H9 (cell line): ENCODE measurements around the gene SEZ6. TPM values are rescaled to one million over a fixed set of nuclear protein-coding genes. Genes with fewer than 3 reads are reported as not detected.

Experiments
- DNase-seq: peaks from one replicate; pipeline ENCODE4 v3.0.0-alpha.2; 2017
- H2AFZ ChIP-seq: one replicate; pipeline ENCODE4 v1.6.1; 2013; ENCODE audit warnings: mild to moderate bottlenecking, low read length, control low read depth, moderate library complexity
- H2AK5ac ChIP-seq: 2 replicates; pipeline ENCODE4 v1.6.1; 2013; ENCODE audit warnings: low read length, control low read depth, mixed read lengths; ENCODE audit not compliant: insufficient read length
- H2BK120ac ChIP-seq: one replicate; pipeline ENCODE4 v1.6.1; 2013; ENCODE audit warnings: low read depth, mild to moderate bottlenecking, low read length, control low read depth, inconsistent platforms; ENCODE audit not compliant: poor library complexity, severe bottlenecking
- H2BK12ac ChIP-seq: 2 replicates; pipeline ENCODE4 v1.6.1; 2013; ENCODE audit warnings: low read length, control low read depth, mixed read lengths, low read depth; ENCODE audit not compliant: insufficient read length
- H2BK15ac ChIP-seq: 2 replicates; pipeline ENCODE4 v1.6.1; 2013; ENCODE audit warnings: low read depth, low read length, control low read depth
- H2BK20ac ChIP-seq: one replicate; pipeline ENCODE4 v1.6.1; 2013; ENCODE audit warnings: low read depth, mild to moderate bottlenecking, low read length, control low read depth, inconsistent platforms; ENCODE audit not compliant: poor library complexity, severe bottlenecking
- H2BK5ac ChIP-seq: 2 replicates; pipeline ENCODE4 v1.6.1; 2013; ENCODE audit warnings: low read length, control low read depth, mixed read lengths; ENCODE audit not compliant: insufficient read length
- H3K14ac ChIP-seq: 2 replicates; pipeline ENCODE4 v1.6.1; 2013; ENCODE audit warnings: low read length, control low read depth; ENCODE audit not compliant: insufficient read depth
- H3K18ac ChIP-seq: 2 replicates; pipeline ENCODE4 v1.6.1; 2013; ENCODE audit warnings: low read depth, mild to moderate bottlenecking, mixed read lengths, low read length, control low read depth; ENCODE audit not compliant: insufficient read length
- H3K23ac ChIP-seq: 2 replicates; pipeline ENCODE4 v1.6.1; 2013; ENCODE audit warnings: low read length, control low read depth, mixed read lengths, low read depth; ENCODE audit not compliant: insufficient read length
- H3K23me2 ChIP-seq: 2 replicates; pipeline ENCODE4 v1.6.1; 2013; ENCODE audit warnings: low read depth, mild to moderate bottlenecking, mixed read lengths, low read length, control low read depth; ENCODE audit not compliant: insufficient read length, poor library complexity, severe bottlenecking
- H3K27ac ChIP-seq: 2 replicates; pipeline ENCODE4 v1.5.1; 2013; ENCODE audit warnings: low read length, control low read depth, mixed read lengths, low read depth; ENCODE audit not compliant: insufficient read length
- H3K27me3 ChIP-seq: 2 replicates; pipeline ENCODE4 v1.6.1; 2013; ENCODE audit warnings: low read length, control low read depth, inconsistent platforms; ENCODE audit not compliant: insufficient read depth
- H3K4ac ChIP-seq: 2 replicates; pipeline ENCODE4 v1.6.1; 2013; ENCODE audit warnings: low read depth, mild to moderate bottlenecking, control low read depth, inconsistent platforms, low read length, moderate library complexity
- H3K4me1 ChIP-seq: 2 replicates; pipeline ENCODE4 v1.6.1; 2013; ENCODE audit warnings: low read length, control low read depth, inconsistent platforms; ENCODE audit not compliant: insufficient read depth
- H3K4me2 ChIP-seq: 2 replicates; pipeline ENCODE4 v1.6.1; 2013; ENCODE audit warnings: low read length, control low read depth, mixed read lengths; ENCODE audit not compliant: insufficient read length, insufficient read depth
- H3K56ac ChIP-seq: 2 replicates; pipeline ENCODE4 v1.6.1; 2013; ENCODE audit warnings: low read depth, mild to moderate bottlenecking, mixed read lengths, low read length, control low read depth; ENCODE audit not compliant: insufficient read length
- H3K79me1 ChIP-seq: 2 replicates; pipeline ENCODE4 v1.6.1; 2013; ENCODE audit warnings: low read depth, mild to moderate bottlenecking, moderate library complexity, low read length, control low read depth, inconsistent platforms; ENCODE audit not compliant: insufficient read depth, poor library complexity, severe bottlenecking
- H3K79me2 ChIP-seq: 2 replicates; pipeline ENCODE4 v1.6.1; 2013; ENCODE audit warnings: low read length, control low read depth, inconsistent platforms; ENCODE audit not compliant: insufficient read depth
- H3K9ac ChIP-seq: 2 replicates; pipeline ENCODE4 v1.6.1; 2013; ENCODE audit warnings: low read length, control low read depth, mixed read lengths; ENCODE audit not compliant: insufficient read length; ENCODE audit errors: extremely low read depth
- H3K9me3 ChIP-seq: one replicate; pipeline ENCODE4 v1.6.1; 2013; ENCODE audit warnings: low read depth, low read length, inconsistent platforms; ENCODE audit not compliant: control insufficient read depth
- H3T11ph ChIP-seq: one replicate; pipeline ENCODE4 v1.6.1; 2013; ENCODE audit warnings: mild to moderate bottlenecking, low read length, control low read depth, inconsistent platforms
- H4K20me1 ChIP-seq: one replicate; pipeline ENCODE4 v1.6.1; 2013; ENCODE audit not compliant: control insufficient read depth, insufficient read length, insufficient read depth
- H4K5ac ChIP-seq: 2 replicates; pipeline ENCODE4 v1.6.1; 2013; ENCODE audit warnings: low read depth, mild to moderate bottlenecking, mixed read lengths, low read length, control low read depth; ENCODE audit not compliant: insufficient read length
- H4K8ac ChIP-seq: replicated peaks from 2 replicates; pipeline ENCODE4 v1.6.1; 2013; ENCODE audit warnings: low read length, control low read depth, mixed read lengths, low read depth; ENCODE audit not compliant: insufficient read length
- H4K91ac ChIP-seq: 2 replicates; pipeline ENCODE4 v1.6.1; 2013; ENCODE audit warnings: low read depth, mild to moderate bottlenecking, moderate library complexity, mixed read lengths, low read length, control low read depth; ENCODE audit not compliant: insufficient read length
- H3K27ac Mint-ChIP-seq, 3 experiments: 2 replicates in 2 of 3; 3 replicates in 1 of 3; pipeline ENCODE4 v1.8.0; 2020 to 2021; ENCODE audit warnings: mixed read lengths in 3 of 3, mild to moderate bottlenecking in 1 of 3, moderate library complexity in 1 of 3
- H3K27me3 Mint-ChIP-seq: 2 replicates; pipeline ENCODE4 v1.8.0; 2021; ENCODE audit warnings: low read depth, mild to moderate bottlenecking, moderate library complexity, mixed read lengths
- H3K36me3 Mint-ChIP-seq, 3 experiments: 2 replicates in 2 of 3; 3 replicates in 1 of 3; pipeline ENCODE4 v1.8.0; 2020 to 2021; ENCODE audit warnings: low read depth in 3 of 3, mixed read lengths in 3 of 3; ENCODE audit not compliant: insufficient read depth in 1 of 3
- H3K4me1 Mint-ChIP-seq, 2 experiments: 2 replicates each; pipeline ENCODE4 v1.8.0; 2020; ENCODE audit warnings: mixed read lengths in 2 of 2
- H3K4me3 Mint-ChIP-seq, 2 experiments: 2 replicates in 1 of 2; 3 replicates in 1 of 2; pipeline ENCODE4 v1.8.0; 2020 to 2021; ENCODE audit warnings: mild to moderate bottlenecking in 2 of 2, mixed read lengths in 2 of 2, moderate library complexity in 1 of 2
- H3K9me3 Mint-ChIP-seq, 2 experiments: 2 replicates in 1 of 2; 3 replicates in 1 of 2; pipeline ENCODE4 v1.8.0; 2020; ENCODE audit warnings: mild to moderate bottlenecking in 2 of 2, mixed read lengths in 2 of 2, moderate library complexity in 1 of 2
- WGBS: extraction: QIAGEN DNeasy Blood & Tissue Kit; methylation state at CpG from one replicate; pipeline ENCODE4 v1.1.7; 2013; ENCODE audit warnings: missing lambda C conversion rate, low lambda C conversion rate, mixed read lengths; ENCODE audit not compliant: insufficient read length; ENCODE audit errors: extremely low coverage; 5-methylcytosine and 5-hydroxymethylcytosine counted together
- total RNA-seq: library from RNA; stranded (reverse); gene quantifications from 2 replicates; pipeline ENCODE4 v1.2.1, GENCODE V29; 2021
- TF ChIP-seq, protein P1 (sequence below): fragments of 200-600 bp; sonication (generic); conservative IDR thresholded peaks from 3 replicates; pipeline ENCODE4 v1.8.0; 2021; ENCODE audit warnings: antibody characterized with exemption, mild to moderate bottlenecking

Gene SEZ6
- total RNA-seq, 1 experiment from 2014 or later = 1.8 TPM

DNA sequence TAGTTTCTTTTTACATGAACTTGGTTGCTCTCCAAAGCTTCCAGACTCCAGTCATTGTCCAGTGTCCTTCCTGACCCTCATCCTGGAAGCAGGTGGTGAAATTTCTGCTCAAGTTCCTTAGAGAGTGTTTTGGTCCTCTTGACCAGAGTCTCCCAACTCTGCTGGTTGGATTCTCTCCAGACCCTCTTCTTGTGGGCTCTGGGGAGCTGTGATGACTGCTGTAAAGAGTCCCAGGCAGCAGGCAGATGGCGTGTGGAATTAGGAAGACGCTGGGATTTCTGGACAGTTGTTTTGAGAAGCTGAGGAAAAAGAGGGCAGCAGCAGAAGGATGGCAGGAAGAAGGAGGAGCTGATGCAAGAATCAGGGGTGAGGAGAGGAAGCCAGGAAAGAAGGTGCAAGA lies 1.6 kb upstream of the SEZ6 start:
- TF ChIP-seq, protein P1, sequence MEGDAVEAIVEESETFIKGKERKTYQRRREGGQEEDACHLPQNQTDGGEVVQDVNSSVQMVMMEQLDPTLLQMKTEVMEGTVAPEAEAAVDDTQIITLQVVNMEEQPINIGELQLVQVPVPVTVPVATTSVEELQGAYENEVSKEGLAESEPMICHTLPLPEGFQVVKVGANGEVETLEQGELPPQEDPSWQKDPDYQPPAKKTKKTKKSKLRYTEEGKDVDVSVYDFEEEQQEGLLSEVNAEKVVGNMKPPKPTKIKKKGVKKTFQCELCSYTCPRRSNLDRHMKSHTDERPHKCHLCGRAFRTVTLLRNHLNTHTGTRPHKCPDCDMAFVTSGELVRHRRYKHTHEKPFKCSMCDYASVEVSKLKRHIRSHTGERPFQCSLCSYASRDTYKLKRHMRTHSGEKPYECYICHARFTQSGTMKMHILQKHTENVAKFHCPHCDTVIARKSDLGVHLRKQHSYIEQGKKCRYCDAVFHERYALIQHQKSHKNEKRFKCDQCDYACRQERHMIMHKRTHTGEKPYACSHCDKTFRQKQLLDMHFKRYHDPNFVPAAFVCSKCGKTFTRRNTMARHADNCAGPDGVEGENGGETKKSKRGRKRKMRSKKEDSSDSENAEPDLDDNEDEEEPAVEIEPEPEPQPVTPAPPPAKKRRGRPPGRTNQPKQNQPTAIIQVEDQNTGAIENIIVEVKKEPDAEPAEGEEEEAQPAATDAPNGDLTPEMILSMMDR = no peak
- Histone ChIP-seq H2BK15ac (no peak overlapping the region), H2AK5ac (no peak overlapping the region), H3K27ac (no peak overlapping the region), H4K8ac (no peak overlapping the region), H4K91ac (no peak overlapping the region), H3K79me1 (no peaks in the 10 kb centered on the region), H3T11ph (no peak overlapping the region), H2BK5ac (no peak overlapping the region), H3K4me1 (peaks cover 24% of the 10 kb centered on the region), H3K4ac (no peak overlapping the region), H3K27me3 (peaks cover 10% of the 10 kb centered on the region; the same call in 1 of the 2 replicates), H2BK12ac (no peak overlapping the region), H3K56ac (no peak overlapping the region), H3K18ac (no peak overlapping the region), H2AFZ (no peak overlapping the region), H3K23me2 (peaks cover 9% of the 10 kb centered on the region), H3K79me2 (no peaks in the 10 kb centered on the region), H3K4me2 (no peak overlapping the region), H4K20me1 (no peaks in the 10 kb centered on the region), H2BK20ac (no peak overlapping the region), H3K9ac (no peak overlapping the region), H3K9me3 (no peaks in the 10 kb centered on the region), H4K5ac (no peak overlapping the region), H3K23ac (no peak overlapping the region), H2BK120ac (no peak overlapping the region), H3K14ac (no peak overlapping the region; the same call in 1 of the 2 replicates)
- H3K27me3 Mint-ChIP-seq = peaks cover 47% of the 10 kb centered on the region
- no peak overlapping the region for H3K27ac Mint-ChIP-seq
- no peaks in the 10 kb centered on the region; a peak in 1 of 5 replicates for H3K9me3 Mint-ChIP-seq
- no peaks in the 10 kb centered on the region for H3K36me3 Mint-ChIP-seq
- no peak for DNase-seq
- no peak overlapping the region; a peak in 1 of 5 replicates for H3K4me3 Mint-ChIP-seq
- no CpG with 5 or more reads among the region's 2 CpGs for WGBS
- peaks cover 71 to 73% of the 10 kb centered on the region in 2 experiments for H3K4me1 Mint-ChIP-seq
